HG02938 (cell line): ENCODE measurements around the gene UGT1A4.
"Not testable (repeated sequence)": the region's sequence is repeated elsewhere in the genome, so short reads cannot be mapped to it uniquely, and the experiment has no call there.

ENCODE experiments used
- ATAC-seq: cut with Tn5 transposase; IDR thresholded peaks from one replicate; pipeline ENCODE4 v1.9.1; 2021; ENCODE audit warnings: mild to moderate bottlenecking, moderate library complexity; ENCODE audit not compliant: unreplicated experiment

Gene UGT1A4

DNA sequence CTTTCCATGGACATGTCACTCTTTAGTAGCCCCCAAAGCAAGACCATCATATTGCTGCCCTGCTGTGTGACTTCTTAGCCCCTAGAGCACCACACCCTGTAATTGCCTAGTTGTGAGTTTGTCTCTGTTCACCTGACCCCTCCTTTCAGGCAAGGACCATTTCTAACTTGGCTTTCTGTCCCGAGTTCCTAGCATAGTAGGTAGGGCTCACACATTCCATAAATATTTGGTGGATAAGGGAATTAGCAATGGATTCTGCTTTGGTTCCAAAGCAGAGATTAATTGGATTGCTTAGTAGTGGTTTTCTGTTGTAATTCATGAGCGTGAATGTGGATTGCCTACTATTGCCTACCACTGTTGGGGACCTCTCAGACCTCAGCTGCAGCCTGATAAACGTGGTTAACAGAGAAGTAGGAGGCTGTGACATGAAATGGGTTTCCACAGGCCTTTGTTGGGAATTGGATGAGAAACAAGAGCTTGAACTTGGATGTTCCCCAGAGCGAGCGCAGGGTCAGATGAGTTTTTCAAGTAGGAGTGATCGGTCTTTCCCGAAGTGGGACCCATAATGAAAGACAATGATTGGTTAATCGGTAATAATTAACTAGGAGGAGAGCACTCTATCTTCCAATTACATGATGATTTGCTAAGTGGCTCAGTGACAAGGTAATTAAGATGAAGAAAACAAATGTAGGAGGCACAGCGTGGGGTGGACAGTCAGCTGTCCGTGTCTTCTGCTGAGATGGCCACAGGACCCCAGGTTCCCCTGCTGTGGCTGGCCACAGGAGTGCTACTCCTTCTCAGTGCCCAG, 28.1 kb downstream of the UGT1A4 start:
- no peak for ATAC-seq

DNA sequence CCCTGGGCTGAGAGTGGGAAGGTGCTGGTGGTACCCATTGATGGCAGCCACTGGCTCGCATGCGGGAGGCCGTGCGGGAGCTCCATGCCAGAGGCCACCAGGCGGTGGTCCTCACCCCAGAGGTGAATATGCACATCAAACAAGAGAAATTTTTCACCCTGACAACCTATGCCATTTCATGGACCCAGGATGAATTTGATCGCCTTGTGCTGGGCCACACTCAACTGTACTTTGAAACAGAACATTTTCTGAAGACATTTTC, 28.7 kb downstream of the UGT1A4 start:
- ATAC-seq = no peak

DNA sequence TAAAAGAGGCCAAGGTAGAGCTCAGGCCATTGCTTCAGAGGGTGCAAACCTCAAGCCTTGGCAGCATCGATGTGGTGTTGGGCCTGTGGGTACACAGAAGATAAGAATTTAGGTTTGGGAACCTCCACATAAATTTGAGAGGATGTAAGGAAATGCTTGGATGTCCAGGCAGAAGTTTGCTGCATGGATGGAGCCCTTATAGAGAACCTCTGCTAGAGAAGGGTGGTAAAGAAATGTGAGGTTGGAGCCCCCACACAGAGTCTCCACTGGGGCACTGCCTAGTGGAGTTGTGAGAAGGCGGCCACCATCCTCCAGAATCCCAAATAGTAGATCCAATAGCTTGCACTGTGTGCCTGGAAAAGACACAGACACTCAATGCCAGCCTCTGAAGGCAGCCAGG, 32.2 kb downstream of the UGT1A4 start:
- ATAC-seq = not testable (repeated sequence)

DNA sequence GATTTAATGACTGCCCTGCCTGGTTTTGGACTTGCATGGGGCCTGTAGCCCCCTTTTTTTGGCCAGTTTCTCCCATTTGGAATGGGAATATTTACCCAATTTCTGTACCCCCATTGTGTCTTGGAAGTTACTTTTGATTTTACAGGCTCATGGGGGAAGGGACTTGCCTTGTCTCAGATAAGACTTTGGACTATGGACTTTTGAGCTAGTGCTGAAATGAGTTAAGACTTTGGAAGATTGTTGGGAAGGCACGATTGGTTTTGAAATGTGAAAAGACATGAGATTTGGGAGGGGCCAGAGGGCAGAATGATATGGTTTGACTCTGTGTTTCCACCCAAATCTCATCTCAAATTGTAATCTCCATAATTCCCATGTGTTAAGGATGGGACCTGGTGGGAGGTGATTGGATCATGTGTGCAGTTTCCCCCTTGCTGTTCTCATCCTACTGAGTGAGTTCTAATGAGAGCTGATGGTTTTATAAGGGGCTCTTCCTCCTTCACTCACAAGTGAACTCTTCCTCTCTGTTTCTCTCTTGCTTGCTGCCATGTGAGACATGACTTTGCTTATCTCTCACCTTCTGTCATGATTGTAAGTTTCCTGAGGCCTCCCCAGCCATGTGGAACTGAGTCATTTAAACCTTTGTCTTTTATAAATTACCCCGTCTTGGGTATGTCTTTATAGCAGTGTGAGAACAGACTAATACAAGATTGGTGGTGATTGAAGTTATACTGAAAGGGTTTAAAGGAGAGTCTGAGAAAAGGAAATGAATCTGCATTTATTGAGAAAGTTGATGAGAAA, 32.9 kb downstream of the UGT1A4 start:
- not testable (repeated sequence) for ATAC-seq

DNA sequence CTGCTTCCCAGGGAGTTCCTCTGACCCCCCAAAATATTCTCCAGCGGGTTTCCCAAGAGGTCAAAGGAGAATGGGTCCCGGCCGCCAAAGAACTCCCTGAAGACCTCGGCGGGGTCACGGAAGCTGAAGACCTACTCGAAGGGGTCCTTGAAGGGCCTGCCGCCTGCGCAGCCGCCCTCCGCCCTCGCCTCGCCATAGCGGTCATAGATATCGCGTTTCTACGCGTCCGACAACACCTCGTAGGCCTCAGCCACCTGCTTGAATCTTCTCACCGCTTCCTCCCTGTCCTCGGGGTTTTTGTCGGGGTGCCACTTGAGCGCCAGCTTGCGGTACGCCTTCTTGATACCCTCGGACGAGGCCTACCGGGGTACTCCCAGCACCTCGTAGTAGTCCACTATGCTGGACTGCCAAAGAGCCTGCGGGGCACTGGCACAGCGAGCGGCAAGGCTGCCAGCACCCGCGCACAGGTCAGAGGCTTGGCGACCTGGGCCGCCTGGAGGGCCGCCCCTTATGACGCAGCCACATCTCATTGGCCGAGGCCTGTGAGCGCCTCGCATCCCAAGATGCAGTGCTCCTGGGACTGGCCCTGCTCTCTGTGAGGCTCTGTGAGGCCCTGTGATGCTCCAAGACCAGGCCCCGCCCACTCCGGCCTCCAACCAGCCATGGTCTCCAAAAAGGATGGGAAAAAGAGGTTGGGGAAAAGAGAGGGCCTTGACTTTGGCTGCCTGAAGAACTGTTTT, 36.5 kb downstream of the UGT1A4 start:
- ATAC-seq = no peak

DNA sequence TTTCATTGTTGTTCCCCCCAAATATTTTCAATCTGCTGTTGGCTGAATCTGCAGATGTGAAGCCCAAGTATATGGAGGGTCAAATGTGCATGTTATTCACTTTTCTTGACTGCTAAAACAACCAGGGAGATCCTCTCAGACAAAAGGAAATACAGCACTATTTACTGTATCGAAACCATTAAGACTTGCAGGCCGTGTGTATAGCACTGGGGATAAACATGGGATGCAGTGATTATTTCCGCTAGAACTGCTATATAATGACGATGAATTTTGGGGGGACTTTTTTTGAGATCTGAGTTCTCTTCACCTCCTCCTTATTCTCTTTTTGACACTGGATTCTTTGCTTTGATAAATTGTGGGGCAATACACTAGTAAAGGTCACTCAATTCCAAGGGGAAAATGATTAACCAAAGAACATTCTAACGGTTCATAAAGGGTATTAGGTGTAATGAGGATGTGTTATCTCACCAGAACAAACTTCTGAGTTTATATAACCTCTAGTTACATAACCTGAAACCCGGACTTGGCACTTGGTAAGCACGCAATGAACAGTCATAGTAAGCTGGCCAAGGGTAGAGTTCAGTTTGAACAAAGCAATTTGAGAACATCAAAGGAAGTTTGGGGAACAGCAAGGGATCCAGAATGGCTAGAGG, 38.0 kb downstream of the UGT1A4 start:
- ATAC-seq = no peak

DNA sequence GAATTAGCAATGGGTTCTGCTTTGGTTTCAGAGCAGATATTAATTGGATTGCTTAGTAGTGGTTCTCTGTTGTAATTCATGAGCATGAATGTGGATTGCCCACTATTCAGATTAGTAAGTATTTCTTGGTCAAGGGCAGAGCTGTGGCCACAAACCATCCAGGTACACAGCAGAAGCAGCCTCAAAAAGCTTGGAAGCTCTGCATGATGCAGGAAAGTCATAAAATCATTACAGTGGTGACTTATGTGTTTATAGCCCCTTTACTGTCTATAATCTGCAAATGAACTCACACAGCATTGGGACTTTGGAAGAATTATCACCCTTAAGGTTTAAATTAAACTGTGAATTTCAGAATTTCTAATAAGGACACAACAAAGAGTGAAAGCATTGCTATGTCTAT, 39.6 kb downstream of the UGT1A4 start:
- ATAC-seq = no peak

- ATAC-seq = no peak
Observed at GRCh38 chr2:233758849-233759248, 40.3 kb downstream of the UGT1A4 start.

DNA sequence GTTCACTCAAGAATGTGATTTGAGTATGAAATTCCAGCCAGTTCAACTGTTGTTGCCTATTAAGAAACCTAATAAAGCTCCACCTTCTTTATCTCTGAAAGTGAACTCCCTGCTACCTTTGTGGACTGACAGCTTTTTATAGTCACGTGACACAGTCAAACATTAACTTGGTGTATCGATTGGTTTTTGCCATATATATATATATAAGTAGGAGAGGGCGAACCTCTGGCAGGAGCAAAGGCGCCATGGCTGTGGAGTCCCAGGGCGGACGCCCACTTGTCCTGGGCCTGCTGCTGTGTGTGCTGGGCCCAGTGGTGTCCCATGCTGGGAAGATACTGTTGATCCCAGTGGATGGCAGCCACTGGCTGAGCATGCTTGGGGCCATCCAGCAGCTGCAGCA, 41.5 kb downstream of the UGT1A4 start, which contains the start of gene UGT1A1:
Gene UGT1A1 (plus strand): TSS at position 228 of the 400 bp plus-strand sequence. CDS start 18 bp downstream, at position 246.
- ATAC-seq = no peak

- no peak for ATAC-seq
Observed at GRCh38 chr2:233761040-233761769, 42.7 kb downstream of the UGT1A4 start.

DNA sequence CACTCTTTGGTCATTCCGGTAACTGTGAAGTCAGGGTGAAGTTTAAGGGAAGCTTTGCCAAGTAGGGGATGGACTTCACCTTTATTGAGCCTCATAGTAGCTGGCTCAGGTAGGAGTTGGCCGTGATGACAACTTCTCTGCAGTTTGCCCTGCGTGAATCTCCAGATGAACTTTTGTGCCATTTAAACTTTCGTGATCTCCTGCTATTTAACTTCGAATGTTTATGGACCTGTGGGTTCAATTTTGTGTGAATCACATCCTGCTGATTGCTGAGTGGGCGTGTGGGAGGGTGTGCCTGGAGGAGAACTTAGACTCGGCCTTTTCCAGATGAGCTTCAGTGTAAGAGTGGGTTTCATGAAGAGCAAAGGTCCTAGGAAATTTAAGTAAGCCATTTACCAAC, 45.7 kb downstream of the UGT1A4 start:
- ATAC-seq = no peak

GRCh38 chr2:233764761-233765160, 46.2 kb downstream of the UGT1A4 start:
- no peak for ATAC-seq

- ATAC-seq = no peak
Observed at GRCh38 chr2:233766416-233766815, 47.9 kb downstream of the UGT1A4 start.

GRCh38 chr2:233768076-233768475, 49.5 kb downstream of the UGT1A4 start:
- ATAC-seq = no peak

- no peak for ATAC-seq
Observed at GRCh38 chr2:233769260-233769659, 50.7 kb downstream of the UGT1A4 start.

DNA sequence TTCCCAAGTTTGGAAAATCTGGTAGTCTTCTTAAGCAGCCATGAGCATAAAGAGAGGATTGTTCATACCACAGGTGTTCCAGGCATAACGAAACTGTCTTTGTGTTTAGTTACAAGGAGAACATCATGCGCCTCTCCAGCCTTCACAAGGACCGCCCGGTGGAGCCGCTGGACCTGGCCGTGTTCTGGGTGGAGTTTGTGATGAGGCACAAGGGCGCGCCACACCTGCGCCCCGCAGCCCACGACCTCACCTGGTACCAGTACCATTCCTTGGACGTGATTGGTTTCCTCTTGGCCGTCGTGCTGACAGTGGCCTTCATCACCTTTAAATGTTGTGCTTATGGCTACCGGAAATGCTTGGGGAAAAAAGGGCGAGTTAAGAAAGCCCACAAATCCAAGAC, 53.6 kb downstream of the UGT1A4 start:
- no peak for ATAC-seq

- no peak for ATAC-seq
Observed at GRCh38 chr2:233772583-233772982, 54.0 kb downstream of the UGT1A4 start.

- ATAC-seq = no peak
Observed at GRCh38 chr2:233773854-233774253, 55.3 kb downstream of the UGT1A4 start.

DNA sequence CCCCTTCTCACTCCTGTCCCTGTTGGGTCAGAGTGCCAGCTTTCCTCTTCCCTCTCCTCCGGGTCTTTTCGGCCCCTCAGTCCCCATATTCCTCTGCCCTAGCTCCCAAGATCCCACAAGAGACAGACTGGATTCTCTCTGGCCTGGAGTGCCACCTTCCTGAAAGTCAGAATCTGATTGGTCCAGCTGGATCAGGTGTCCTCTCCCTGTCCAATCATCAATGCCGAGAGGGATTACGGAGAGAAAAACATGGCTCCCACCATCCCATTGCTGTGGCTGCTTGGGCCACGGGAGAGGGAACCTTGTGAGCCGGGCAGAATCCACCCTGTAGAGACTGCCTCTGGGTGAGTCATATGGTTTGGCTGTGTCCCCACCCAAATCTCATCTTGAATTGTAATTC, 56.9 kb downstream of the UGT1A4 start:
- ATAC-seq = no peak

GRCh38 chr2:233778030-233778429, 59.5 kb downstream of the UGT1A4 start, which contains the start of gene MROH2A:
Gene MROH2A (plus strand): TSS chr2:233778330. CDS start chr2:233779359, 1,029 bp downstream.
- ATAC-seq = no peak
